HG03520 (cell line): Measurements from ENCODE around the gene KIAA1755.

Experiments
- ATAC-seq: cut with Tn5 transposase; IDR thresholded peaks from one replicate; pipeline ENCODE4 v1.9.1; 2021; ENCODE audit warnings: mild to moderate bottlenecking, moderate library complexity; ENCODE audit not compliant: unreplicated experiment

The KIAA1755 gene

DNA sequence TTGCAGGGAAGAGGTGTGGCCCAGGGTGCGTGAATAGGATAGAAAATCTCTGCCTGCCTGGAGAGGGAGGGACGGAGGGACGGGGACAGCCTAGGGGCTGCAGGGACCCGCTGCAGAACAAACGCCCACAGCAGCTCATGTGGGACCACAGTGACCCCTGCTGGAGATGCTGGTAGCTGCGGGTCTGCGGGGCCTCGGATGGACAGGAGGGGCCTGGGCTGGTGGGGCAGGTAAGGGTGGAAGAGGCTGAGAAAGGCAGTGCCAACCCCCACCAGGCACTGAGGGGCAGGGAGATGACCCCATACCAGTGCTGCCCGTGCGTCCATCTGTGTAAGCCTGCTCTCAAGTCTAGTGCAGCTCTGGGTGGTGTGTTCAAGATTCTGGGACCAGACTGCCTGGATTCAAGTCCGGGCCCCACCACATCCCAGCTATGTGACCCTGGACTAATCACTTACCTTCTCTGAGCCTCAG is 39.4 kb downstream of the KIAA1755 start:
- ATAC-seq: no peak

DNA sequence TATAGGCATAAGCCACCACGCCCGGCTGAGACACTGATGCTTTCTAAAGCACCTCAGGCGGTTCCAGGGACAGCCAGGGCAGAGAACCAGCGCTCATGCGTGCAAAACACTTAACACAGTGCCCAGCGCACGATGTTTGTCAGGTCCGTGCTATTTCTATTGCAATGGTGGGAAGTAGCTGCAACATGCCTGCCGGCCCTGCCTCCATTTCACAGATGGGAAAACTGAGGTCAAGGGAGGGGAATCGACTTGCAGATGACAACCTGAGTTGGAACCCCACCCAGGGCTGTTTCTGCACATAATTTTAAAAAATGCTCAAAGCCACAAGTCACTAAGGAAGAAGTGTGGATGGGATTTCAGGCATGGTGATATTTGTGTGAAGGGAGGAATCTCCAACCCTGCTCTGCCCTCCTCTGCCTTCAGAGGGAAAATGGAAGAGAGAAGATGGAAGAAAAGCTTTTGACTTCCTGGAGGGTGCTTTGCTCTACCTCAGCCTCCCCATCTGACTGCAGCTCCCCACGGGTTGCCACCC is 39.9 kb downstream of the KIAA1755 start:
- ATAC-seq: no peak

DNA sequence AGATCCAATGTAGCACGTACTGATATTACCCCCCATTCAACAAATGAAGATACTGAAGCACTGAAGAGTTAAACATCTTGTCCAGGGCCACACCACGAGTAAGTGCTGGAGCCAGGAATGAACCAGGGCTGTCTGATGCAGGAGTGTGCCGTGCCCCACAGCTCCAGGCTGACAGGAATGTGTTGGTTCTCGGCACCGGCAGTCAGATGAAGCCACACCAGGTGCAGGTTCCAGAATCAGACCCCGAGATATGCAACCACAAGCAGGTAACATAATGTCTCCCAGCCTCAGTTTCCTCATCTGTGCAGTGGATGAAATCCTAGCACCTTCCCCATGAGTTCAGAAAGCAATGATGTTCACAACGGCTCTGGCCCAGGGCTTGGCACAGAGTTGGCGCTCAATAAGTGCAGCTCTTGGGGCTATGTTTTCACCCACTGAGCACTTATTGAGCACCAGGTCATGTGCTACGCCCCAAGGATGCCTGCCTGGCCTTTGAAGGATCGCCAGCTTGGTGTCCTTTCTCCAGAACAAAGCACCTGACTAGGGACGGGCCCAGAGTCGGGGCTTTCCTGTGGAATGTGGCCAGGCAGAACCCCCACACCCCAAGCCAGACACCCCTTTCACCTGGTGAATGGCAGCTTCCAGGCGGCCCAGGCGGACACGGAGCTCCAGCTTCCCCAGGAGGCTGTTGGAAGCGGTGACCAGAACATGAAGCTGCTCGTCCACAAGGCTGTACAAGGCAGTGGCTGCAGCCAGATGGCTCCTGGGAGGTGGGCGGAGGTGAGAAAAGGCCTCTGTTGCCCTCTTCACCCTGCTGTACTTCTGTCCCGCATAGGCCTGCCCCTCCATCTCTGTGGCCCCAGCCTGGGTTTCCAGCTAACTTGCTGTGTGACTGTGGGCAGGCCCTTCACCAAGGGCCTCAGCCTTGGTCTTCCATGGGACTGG is 41.3 kb downstream of the KIAA1755 start:
- ATAC-seq: no peak

DNA sequence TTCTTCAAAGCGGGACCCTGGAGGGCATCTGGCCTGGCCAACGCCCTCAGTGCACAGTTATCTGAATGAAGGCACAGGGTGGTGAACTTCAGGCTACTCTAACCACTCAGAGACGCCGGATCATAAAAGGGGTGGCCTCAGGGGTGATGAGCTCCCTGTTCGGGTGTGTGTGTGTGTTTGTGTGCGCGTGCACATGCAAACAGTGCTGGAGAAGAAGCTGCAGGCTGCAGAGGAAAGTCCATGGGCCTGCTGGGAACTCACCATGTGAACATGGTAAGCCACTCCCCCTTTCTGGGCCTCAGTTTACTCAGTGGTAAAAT is 42.0 kb downstream of the KIAA1755 start:
- ATAC-seq: no peak

DNA sequence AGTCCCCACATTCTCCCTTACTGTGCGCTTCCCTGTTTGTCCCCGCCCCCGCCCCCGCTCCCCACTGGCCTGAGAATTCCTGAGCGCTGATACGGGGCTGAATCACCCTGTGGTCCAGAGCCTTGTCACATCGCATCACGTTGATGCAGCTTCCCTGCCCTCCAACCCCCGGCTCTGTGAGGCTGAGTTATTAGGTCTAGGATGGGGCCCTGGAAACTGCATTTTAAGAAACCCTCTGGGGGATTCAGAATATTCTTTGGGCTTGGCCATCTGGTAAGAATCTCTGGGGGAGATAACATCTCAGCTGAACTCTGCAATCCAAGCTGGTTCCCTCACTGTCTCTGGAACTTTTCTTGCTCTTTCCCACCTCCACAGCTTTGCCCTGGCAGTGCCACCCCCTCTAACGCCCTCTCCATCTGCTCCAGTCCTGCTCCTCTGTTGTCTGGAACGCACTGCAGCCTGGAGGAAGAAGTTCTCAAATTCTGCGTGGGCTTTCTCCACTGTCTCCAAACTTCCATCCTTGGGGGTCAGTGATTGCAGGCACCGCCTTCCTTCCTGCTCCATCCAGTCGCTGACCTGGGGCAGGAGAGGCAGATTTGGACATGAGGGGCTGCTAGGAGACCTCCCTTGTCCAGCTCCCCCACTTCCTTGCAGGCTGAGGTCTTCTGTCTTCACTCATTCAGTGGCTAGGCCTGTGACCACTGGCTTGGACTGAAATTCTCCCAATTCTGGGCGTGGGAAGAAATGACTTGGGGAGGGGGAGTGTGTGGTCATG is 42.6 kb downstream of the KIAA1755 start:
- ATAC-seq: no peak

DNA sequence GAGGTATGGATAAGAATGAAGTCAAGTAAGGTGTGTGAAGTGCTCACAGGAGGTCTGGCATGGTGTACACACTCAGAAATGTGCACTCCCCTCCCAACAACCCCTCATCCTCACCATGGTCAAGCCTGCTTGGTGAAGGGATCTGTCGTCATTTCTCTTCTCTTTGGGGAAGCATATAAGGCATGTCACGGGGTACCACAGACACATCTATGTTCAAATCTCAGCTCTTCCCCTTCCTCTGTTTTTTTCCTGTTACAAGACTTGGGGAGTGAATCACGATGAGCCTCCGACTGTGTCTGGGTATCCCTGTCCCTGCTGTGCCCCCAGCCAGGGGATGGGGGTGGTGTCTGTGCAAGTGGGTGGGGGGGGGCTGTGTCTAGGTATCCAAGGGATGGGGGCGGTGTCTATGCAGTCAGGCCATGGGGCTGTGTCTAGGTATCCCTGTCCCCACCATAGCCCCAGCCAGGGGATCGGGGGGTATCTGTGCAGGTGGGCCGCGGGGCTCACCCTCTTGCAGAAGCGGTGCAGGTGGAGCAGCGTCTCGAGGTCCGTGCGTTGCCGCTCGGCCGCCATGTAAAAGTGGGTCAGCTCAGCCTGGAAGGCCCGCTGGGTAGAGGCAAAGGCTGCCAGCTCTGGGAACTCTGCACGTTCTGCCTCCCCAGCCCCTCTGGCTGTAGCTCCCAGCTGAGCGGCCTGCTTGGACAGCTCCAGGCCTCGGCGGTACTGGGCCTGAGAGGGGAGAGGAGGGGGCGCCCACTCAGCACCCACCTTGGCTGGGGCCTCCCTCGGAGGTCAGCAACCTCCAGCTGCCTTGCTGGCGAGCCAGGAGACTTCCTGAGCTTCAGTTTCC is 43.6 kb downstream of the KIAA1755 start:
- no peak for ATAC-seq

DNA sequence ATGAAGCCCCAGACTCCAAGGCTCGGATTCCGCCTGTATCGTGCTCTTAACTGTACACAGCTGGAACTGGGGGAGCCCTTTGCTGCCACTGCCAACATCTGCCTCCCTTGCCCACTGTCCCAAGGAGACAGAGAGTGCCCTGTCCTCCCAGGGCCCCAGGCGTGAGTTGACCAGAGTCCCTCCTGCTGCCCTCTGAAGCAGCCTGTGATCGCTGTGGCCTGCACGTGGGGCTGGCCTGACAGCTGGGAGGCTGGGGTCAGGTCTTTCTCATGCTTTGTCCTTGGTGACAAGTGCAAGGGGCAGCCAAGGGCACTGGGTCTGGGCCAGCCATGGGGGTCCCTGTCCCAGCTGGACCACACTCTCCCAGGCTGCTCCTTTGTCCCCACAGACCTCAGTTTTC is 44.3 kb downstream of the KIAA1755 start:
- no peak for ATAC-seq

DNA sequence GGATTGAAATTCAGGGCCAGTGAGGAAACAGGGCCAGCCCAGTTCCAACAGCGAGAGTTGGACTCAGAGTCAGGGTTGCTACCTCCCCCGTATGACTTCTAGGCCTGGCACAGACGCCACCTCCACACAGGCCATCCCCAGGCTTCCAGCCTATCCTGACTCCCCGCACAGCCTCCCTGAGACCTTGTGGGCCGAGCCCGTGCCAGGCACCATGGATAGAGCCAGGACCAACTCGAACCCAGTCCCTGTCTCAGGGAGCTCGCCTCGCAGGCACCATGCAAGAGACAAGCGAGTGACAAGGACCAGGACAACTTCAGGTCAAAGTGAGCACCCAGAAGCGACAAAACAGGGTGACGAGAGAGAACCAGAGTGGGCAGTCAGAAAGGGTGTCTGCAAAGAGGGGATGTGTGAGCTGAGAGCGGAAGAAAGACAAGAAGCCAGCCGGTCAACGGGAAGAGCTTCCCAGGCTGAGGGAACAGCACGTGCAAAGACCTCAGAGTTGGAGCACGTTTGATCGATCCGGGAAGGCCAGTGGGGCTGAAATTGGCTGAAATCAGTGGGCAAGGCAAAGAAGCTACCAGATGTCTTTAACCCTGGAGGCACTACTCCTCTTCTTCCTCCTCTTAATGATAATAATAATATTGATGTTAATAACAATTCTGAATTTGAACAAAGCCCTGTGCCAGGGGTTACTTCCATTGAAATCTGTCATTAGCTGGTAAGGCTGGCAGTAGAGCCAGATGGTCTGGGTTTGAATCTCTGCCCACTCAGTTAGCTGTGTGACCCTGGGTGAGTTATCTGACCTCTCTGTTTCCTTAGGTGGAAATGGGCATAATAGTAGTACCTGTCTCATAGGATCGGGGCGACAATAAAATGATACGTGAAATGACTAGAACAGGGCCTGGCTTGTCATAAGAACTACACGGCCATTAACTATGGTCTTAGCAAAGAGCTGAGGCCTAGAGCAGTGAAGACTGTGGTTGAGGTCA is 45.0 kb downstream of the KIAA1755 start:
- ATAC-seq: no peak

DNA sequence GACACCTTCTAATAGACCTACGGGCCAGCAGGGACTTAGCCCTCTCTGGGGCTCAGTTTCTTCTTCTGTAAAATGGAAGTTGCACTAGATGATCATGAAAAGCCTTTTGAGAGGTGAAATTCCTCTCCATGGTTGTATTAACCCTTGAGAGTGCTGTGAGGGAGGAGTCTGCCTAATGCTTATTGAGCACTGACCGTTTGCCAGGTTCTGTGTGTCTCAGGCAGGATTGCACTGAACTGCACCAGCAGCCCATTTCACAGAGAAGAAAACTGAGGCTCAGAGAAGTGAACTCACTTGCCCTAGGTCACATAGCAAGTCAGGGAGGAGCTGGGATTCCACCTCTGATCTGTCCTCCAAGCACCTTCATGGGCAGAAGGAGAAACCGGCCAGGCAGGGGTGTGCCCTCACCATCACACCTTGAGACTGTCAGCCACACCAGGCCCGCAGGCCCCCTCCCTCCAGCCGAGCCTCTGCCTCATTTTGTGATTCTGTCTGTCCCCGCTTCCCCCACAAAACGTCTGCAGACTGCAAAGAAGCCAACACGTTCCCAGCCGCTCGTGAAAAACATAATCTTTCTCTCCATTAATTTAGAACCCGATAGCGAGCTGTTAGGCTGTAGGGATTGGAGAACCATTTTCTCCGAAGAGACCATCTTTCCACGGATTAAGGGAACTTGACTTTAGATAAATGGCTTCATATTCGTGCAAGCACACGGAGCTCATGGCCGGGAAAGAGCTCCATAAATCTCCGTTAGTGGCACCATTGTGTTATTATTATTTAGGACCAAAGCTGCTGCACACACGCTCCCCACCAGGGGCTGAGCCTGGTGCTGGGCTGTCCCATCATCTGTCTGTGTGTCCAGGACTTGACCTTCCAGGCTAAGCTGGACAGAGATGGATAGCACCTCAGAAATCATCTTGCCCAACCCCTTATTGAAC is 46.0 kb downstream of the KIAA1755 start:
- ATAC-seq: no peak

DNA sequence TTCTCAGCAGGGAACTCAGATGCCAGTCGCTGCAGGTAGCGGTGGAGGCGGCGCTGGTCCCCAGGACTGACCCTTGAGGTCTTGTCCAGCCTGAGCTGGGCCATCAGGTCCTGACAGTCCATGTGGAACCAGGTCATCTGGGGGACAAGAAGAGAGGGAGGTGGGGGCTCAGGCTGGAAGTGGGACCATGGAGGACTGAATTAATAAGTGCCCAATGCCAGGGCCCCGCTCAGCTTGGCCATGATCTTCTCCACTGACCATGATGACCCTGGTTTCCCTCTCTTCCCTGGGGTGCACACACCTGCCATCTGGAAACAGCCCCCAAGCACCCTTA is 47.0 kb downstream of the KIAA1755 start:
- ATAC-seq: no peak

DNA sequence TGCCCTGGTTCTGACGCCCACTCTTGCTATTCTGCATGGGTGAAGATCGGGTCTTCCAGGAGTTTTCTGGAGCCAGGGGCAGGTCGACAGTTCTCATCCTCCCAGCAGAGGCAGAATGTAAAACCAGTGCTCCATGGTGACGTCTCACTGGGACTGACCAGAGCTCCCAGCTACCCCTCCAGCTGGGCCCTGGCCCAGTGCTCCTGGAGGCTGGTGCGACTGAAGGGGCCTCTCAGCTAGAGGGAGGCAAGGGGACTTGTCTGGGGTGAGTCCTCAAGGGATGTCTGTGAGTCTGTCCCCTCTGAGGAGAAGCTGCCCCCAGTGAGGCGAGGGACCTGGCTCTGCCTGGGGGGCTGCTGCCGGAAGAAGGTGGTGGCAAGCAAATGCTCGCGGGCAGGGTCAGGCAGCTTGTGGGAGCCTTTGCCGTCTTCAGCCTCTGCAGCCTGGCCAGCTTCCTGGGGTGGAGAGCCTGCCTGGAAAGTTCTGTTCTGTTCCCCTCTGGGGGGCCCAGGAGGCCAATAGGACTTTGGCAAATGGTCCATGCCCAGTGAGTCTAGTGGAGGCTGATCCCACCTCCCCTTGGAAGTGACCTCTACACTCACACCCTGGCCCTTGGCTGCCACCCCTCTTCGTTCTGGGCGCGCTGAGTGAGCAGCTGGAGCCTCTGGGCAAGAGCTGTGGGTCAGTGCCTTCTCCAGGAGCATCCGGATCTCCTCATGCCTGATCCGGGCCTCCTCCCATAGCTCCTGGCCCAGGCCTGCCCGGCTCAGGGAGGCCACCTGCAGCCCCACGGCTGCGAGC is 47.5 kb downstream of the KIAA1755 start:
- ATAC-seq: no peak

DNA sequence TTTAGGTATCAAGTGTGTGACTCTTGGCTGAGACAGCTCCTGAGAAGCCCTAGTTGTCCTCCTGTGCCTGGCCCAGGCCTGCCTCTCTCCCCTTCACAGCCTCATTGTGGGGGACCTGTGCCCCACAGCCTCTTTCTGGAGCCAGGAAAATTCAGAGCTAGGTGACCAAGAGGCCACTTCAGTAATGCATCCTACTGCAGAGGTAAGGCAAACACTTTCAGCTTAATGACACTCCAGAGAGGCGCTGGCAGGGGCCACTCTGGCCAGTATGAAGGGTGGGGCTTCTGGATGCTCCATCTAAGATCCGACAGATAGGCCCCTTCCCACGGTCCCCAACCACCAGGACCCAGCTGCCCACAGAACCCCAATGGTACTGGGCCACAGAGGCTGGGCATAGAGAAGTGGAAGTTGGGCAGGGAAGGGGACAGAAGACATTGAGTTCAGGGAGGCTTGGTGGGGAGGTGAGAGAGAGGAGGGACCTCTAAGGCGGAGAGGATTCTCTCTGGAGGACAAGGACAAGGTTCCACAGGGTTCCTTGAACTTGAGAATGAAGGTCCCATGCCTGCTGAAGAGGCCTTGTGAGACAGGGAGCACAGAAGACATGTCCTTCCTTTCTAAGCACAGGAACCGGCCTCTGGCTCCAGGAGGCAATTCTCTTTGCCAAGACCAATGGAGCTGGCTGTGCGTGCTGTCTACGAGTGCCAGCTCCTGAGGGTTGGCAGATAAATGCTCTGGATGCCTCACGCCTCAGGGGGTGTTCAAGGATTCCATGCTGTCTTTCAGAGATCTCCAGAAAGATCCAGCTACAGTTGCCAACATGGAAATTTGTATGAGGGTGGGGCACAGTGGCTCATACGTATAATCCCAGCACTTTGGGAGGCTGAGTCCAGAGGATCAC is 49.1 kb downstream of the KIAA1755 start:
- ATAC-seq: no peak

DNA sequence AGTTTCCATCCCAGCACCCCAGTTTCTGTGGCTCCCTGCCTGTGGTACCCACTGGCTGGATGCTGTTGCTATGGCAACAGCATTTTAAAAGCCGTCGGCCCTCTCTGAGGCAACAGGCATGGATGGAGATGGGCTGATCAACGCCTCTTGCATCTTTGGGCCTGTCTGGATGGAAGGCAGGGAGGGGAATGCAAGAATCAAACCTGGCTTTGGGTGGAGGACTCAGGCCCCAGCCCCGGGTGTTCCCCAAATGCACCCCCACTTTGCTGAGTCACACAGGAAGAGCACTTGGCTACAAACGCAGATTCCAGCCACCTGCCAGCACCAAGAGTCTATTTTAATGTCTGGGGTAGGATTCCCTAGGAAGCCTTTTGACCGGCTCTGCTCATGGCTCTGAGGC is 49.8 kb downstream of the KIAA1755 start:
- ATAC-seq: no peak

DNA sequence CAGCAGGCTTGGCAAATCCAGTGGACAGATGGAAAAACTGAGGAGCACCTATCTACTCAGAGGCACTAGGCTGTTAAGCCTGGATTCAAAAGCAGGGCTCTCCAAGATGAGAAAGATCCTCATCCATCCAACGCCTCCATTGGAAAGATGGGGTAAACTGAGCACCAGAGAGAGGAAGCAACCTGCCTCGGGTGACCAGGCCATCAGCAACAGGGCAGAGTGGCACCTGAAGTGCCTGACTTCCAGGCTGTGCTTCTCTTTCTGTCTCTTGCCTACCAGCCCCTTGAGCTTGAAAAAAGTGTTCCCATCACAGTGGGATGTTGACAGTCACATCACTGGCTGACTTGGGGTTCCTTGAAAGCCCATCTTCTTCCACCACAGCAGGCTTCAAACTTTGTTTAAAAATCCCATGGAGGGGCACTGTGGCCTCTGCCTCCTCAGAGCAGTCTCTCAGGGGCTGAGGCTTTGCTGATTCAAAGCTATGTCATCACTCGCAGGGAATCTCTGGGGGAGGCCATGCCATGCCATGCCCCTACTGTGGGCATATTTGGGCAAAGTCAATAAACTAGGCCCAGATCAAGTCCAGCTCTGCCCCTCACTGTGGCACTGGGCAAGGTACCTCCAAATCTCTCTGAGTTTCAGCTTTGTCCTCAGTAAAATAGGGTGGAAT is 50.7 kb downstream of the KIAA1755 start:
- no peak for ATAC-seq

DNA sequence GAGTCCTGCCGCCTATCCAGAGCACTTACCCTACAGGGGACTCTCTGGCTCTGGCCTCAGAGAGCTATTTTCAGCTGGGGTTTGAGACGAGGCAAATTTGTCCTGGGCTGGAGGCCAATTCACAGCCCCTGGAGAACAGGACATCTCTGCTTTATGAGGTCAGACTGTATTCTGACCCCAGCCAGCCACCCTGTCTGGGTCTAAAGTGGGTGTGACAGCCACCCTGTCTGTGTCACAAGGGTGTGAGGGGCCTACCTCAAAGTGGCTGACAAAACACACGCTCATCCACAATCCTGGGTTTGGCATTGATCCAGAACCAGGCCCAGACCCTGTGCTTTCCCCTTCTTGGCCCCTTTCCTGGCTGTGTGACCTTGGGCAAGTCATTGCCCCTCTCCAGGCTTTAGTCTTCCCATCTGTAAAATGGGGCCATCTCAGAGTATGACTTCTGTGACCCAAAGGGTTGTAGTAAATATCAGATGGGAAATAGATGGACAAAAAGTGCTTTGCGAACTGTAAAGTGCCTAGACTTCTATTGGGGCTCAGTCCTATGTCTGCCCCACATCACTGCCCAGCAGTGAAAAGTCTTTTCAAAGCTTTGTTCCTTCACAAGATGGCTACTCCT is 51.4 kb downstream of the KIAA1755 start:
- no peak for ATAC-seq

DNA sequence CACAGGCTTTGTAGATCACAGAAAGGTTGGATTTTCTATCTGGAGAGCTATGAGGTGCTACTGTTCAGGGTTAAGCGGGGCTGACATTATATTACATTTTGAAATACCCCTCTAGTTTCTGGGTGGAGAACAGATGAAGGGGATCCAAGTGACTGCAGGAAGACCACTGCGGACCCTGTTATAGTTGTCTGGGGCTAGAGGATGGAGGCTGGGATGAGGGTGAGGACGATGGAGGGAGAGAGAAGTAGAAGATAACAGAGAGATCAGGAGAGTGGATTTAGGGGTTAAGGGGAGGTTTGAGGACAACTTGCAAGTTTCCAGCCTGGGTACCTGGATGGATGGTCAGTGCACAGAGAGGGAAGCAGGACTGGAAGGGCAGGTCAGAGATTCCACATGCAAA is 52.0 kb downstream of the KIAA1755 start:
- ATAC-seq: no peak
